ENCODE measurements around the gene FGG. TPM values are rescaled to one million over a fixed set of nuclear protein-coding genes. Genes with fewer than 3 reads are reported as not detected.

Gene FGG
- total and polyA plus RNA-seq, 2 of the 13 experiments (the other 11 are each of a cell fraction or from before 2014, with no cell fraction given): 1,037 to 2,423 TPM

GRCh38 chr4:154559494-154560418, 52.7 kb downstream of the FGG start (continued):
- TF ChIP-seq ZNF276 (CRISPR knock-in tag; IDR thresholded peaks at IDR 0.05; ENCODE audit: low read depth) (no peak), DNMT1 (CRISPR knock-in tag; IDR thresholded peaks at IDR 0.05) (no peak), DPF2 (CRISPR knock-in tag; IDR thresholded peaks at IDR 0.05; ENCODE audit: borderline replicate concordance, low read depth) (no peak; the same call in 1 of the 2 replicates), REPIN1 (CRISPR knock-in tag; IDR thresholded peaks at IDR 0.05; ENCODE audit: borderline replicate concordance, low read depth) (peak; percentile 79), ZNF737 (CRISPR knock-in tag; IDR thresholded peaks at IDR 0.05; ENCODE audit: borderline replicate concordance) (no peak), SMARCE1 (IDR thresholded peaks at IDR 0.05; ENCODE audit: borderline replicate concordance) (no peak), SMARCC2 (IDR thresholded peaks at IDR 0.05) (no peak), ZNF709 (CRISPR knock-in tag; IDR thresholded peaks at IDR 0.05) (no peak), JUNB (CRISPR knock-in tag; IDR thresholded peaks at IDR 0.05; ENCODE audit: borderline replicate concordance) (no peak), IRF1 (CRISPR knock-in tag; IDR thresholded peaks at IDR 0.05; ENCODE audit: low read depth) (no peak), RFXANK (CRISPR knock-in tag; IDR thresholded peaks at IDR 0.05) (no peak)
- TF ChIP-seq, protein P1, sequence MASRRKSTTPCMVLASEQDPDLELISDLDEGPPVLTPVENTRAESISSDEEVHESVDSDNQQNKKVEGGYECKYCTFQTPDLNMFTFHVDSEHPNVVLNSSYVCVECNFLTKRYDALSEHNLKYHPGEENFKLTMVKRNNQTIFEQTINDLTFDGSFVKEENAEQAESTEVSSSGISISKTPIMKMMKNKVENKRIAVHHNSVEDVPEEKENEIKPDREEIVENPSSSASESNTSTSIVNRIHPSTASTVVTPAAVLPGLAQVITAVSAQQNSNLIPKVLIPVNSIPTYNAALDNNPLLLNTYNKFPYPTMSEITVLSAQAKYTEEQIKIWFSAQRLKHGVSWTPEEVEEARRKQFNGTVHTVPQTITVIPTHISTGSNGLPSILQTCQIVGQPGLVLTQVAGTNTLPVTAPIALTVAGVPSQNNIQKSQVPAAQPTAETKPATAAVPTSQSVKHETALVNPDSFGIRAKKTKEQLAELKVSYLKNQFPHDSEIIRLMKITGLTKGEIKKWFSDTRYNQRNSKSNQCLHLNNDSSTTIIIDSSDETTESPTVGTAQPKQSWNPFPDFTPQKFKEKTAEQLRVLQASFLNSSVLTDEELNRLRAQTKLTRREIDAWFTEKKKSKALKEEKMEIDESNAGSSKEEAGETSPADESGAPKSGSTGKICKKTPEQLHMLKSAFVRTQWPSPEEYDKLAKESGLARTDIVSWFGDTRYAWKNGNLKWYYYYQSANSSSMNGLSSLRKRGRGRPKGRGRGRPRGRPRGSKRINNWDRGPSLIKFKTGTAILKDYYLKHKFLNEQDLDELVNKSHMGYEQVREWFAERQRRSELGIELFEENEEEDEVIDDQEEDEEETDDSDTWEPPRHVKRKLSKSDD (CRISPR knock-in tag; IDR thresholded peaks at IDR 0.05; ENCODE audit: low read depth): peak; percentile 86; the same call in 1 of the 2 replicates
- TF ChIP-seq, protein P2, sequence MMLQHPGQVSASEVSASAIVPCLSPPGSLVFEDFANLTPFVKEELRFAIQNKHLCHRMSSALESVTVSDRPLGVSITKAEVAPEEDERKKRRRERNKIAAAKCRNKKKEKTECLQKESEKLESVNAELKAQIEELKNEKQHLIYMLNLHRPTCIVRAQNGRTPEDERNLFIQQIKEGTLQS (CRISPR knock-in tag; IDR thresholded peaks at IDR 0.05): peak; percentile 63; the same call in 1 of the 2 replicates
- TF ChIP-seq, protein P3, sequence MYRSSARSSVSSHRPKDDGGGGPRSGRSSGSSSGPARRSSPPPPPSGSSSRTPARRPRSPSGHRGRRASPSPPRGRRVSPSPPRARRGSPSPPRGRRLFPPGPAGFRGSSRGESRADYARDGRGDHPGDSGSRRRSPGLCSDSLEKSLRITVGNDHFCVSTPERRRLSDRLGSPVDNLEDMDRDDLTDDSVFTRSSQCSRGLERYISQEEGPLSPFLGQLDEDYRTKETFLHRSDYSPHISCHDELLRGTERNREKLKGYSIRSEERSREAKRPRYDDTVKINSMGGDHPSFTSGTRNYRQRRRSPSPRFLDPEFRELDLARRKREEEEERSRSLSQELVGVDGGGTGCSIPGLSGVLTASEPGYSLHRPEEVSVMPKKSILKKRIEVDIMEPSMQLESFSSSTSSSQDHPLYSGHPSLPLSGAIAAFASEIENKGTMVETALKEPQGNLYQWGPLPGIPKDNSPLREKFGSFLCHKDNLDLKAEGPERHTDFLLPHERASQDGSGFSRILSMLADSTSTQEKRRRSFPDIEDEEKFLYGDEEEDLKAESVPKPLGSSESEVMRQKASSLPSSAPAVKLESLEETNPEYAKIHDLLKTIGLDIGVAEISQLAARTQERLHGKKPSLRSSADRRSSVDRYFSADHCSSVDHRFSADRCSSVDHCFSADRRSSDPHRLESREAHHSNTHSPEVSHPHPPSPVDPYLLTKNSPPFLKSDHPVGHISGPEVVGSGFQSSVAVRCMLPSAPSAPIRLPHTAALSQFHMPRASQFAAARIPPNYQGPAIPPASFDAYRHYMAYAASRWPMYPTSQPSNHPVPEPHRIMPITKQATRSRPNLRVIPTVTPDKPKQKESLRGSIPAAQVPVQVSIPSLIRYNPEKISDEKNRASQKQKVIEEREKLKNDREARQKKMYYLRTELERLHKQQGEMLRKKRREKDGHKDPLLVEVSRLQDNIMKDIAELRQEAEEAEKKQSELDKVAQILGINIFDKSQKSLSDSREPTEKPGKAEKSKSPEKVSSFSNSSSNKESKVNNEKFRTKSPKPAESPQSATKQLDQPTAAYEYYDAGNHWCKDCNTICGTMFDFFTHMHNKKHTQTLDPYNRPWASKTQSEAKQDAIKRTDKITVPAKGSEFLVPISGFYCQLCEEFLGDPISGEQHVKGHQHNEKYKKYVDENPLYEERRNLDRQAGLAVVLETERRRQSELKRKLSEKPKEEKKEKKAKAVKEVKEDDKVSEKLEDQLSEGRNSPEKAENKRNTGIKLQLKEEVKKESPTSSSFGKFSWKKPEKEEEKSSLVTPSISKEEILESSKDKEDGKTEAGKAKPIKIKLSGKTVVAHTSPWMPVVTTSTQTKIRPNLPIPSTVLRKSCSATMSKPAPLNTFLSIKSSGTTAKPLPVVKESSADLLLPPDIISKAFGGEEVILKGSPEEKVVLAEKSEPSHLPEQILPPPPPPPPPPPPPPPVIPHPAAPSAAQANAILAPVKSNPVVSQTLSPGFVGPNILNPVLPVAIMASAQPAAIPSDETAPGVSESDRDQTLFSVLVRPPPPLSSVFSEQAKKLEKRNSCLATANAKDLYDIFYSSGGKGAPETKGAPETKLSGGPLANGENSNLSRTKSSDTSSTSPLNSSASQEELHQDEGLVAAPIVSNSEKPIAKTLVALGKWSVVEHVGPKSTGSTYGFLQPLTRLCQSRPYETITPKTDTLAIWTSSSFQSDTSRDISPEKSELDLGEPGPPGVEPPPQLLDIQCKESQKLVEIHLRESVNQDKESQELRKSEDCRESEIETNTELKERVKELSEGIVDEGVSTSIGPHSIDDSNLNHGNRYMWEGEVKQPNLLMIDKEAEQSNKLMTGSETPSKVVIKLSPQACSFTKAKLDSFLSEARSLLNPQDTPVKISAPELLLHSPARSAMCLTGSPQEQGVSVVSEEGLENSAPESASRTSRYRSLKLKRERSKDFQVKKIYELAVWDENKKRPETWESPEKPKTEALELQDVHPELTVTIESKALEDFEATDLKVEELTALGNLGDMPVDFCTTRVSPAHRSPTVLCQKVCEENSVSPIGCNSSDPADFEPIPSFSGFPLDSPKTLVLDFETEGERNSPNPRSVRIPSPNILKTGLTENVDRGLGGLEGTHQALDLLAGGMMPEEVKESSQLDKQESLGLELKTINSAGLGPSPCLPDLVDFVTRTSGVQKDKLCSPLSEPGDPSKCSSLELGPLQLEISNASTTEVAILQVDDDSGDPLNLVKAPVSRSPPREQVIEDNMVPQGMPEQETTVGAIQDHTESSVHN (CRISPR knock-in tag; IDR thresholded peaks at IDR 0.05): no peak

Data from HepG2 (cell line).